HepG2 (cell line): ENCODE measurements around the gene FHIT. TPM values are rescaled to one million over a fixed set of nuclear protein-coding genes. Genes with fewer than 3 reads are reported as not detected.
A peak's percentile ranks its signal among the peaks of the same experiment; 100 is the strongest.

Experiments used
- ATF7 ChIP-seq, 2 experiments: fragments of 450-650 bp in 1 of 2; sonication (generic) in 1 of 2; formaldehyde crosslinking in 1 of 2; IDR thresholded peaks; 2 replicates each; pipeline versions ENCODE4 v1.4.0 to v1.6.1; 2016 to 2020; ENCODE audit warnings: antibody characterized with exemption in 1 of 2, mild to moderate bottlenecking in 1 of 2, missing genetic modification reagents in 1 of 2
- BCL6 ChIP-seq: IDR thresholded peaks from 2 replicates; pipeline ENCODE4 v1.6.1; 2016; ENCODE audit warnings: missing genetic modification reagents, missing compliant biosample characterization
- ELF1 ChIP-seq: sonication (generic); formaldehyde crosslinking; IDR thresholded peaks from 2 replicates; pipeline ENCODE4 v1.4.0; 2020; ENCODE audit warnings: missing genetic modification reagents
- EP300 ChIP-seq, 3 experiments: sonication (generic) in 1 of 3; formaldehyde crosslinking in 1 of 3; IDR thresholded peaks; 2 replicates each; pipeline versions ENCODE4 v1.5.1 to v1.6.1; 2011 to 2020; ENCODE audit warnings: low read depth in 2 of 3, low read length in 2 of 3, borderline replicate concordance in 1 of 3, improper control_type of control experiment in 1 of 3, mild to moderate bottlenecking in 1 of 3, missing genetic modification reagents in 1 of 3, moderate library complexity in 1 of 3
- FOSL1 ChIP-seq: sonication (generic); formaldehyde crosslinking; IDR thresholded peaks from 2 replicates; pipeline ENCODE4 v1.9.0; 2021; ENCODE audit warnings: missing genetic modification reagents, borderline replicate concordance
- IKZF1 ChIP-seq: fragments of 450-650 bp; IDR thresholded peaks from 2 replicates; pipeline ENCODE4 v1.7.1; 2016
- JUN ChIP-seq: sonication (generic); formaldehyde crosslinking; IDR thresholded peaks from 2 replicates; pipeline ENCODE4 v1.4.0; 2020; ENCODE audit warnings: mild to moderate bottlenecking, missing genetic modification reagents
- KAT8 ChIP-seq: IDR thresholded peaks from 2 replicates; pipeline ENCODE4 v1.6.1; 2016; ENCODE audit warnings: missing genetic modification reagents, missing compliant biosample characterization
- KDM5A ChIP-seq: fragments of 200-600 bp; sonication (generic); IDR thresholded peaks from 2 replicates; pipeline ENCODE4 v1.7.0; 2018; ENCODE audit warnings: antibody characterized with exemption, mild to moderate bottlenecking, low read length, borderline replicate concordance
- KLF15 ChIP-seq: sonication (generic); formaldehyde crosslinking; IDR thresholded peaks from 2 replicates; pipeline ENCODE4 v1.8.1; 2023; ENCODE audit warnings: borderline replicate concordance, mild to moderate bottlenecking, inconsistent platforms, missing genetic modification reagents, mixed read lengths
- KMT2B ChIP-seq: IDR thresholded peaks from 2 replicates; pipeline ENCODE4 v1.6.1; 2016; ENCODE audit warnings: missing genetic modification reagents, missing compliant biosample characterization
- MATR3 ChIP-seq: sonication (generic); formaldehyde crosslinking; IDR thresholded peaks from 2 replicates; pipeline ENCODE4 v1.4.0; 2020; ENCODE audit warnings: missing genetic modification reagents
- MTF2 ChIP-seq: sonication (generic); formaldehyde crosslinking; IDR thresholded peaks from 2 replicates; pipeline ENCODE4 v1.5.0; 2020; ENCODE audit warnings: missing genetic modification reagents, borderline replicate concordance
- MXD4 ChIP-seq: IDR thresholded peaks from 2 replicates; pipeline ENCODE4 v1.6.1; 2016; ENCODE audit warnings: mild to moderate bottlenecking, missing biosample characterization, missing genetic modification reagents
- MYC ChIP-seq: sonication (generic); formaldehyde crosslinking; IDR thresholded peaks from 2 replicates; pipeline ENCODE4 v1.9.0; 2021; ENCODE audit warnings: missing genetic modification reagents, borderline replicate concordance
- MYNN ChIP-seq: sonication (generic); formaldehyde crosslinking; IDR thresholded peaks from 2 replicates; pipeline ENCODE4 v1.4.0; 2020; ENCODE audit warnings: mild to moderate bottlenecking, low read depth, missing genetic modification reagents
- NCOA2 ChIP-seq: sonication (generic); formaldehyde crosslinking; IDR thresholded peaks from 2 replicates; pipeline ENCODE4 v1.8.0; 2022; ENCODE audit warnings: inconsistent platforms
- NCOR1 ChIP-seq: fragments of 200-600 bp; sonication (generic); IDR thresholded peaks from 2 replicates; pipeline ENCODE4 v1.7.0; 2017; ENCODE audit warnings: antibody characterized with exemption, low read length, borderline replicate concordance
- NR2F6 ChIP-seq, 2 experiments: IDR thresholded peaks; 2 replicates each; pipeline ENCODE4 v1.6.1; 2016; ENCODE audit warnings: antibody characterized with exemption in 1 of 2, mild to moderate bottlenecking in 1 of 2
- PAWR ChIP-seq: sonication (generic); formaldehyde crosslinking; IDR thresholded peaks from 2 replicates; pipeline ENCODE4 v1.4.0; 2020; ENCODE audit warnings: missing genetic modification reagents, mild to moderate bottlenecking, borderline replicate concordance
- RARA ChIP-seq: IDR thresholded peaks from 2 replicates; pipeline ENCODE4 v1.6.1; 2016; ENCODE audit warnings: missing genetic modification reagents, missing compliant biosample characterization
- SOX5 ChIP-seq: IDR thresholded peaks from 2 replicates; pipeline ENCODE4 v1.6.1; 2016; ENCODE audit warnings: borderline replicate concordance
- STAG1 ChIP-seq: sonication (generic); formaldehyde crosslinking; IDR thresholded peaks from 2 replicates; pipeline ENCODE4 v1.4.0; 2020; ENCODE audit warnings: missing genetic modification reagents
- SUZ12 ChIP-seq: fragments of 150-350 bp; IDR thresholded peaks from 2 replicates; pipeline ENCODE4 v1.6.1; 2014; ENCODE audit warnings: low read depth, low read length
- TEAD3 ChIP-seq: optimal IDR thresholded peaks from 2 replicates; pipeline ENCODE3; 2016; ENCODE audit warnings: borderline replicate concordance
- ZBTB42 ChIP-seq: sonication (generic); formaldehyde crosslinking; IDR thresholded peaks from 2 replicates; pipeline ENCODE4 v1.5.0; 2020; ENCODE audit warnings: mild to moderate bottlenecking, missing genetic modification reagents
- ZNF317 ChIP-seq: sonication (generic); formaldehyde crosslinking; IDR thresholded peaks from 2 replicates; pipeline ENCODE4 v1.5.0; 2020; ENCODE audit warnings: mild to moderate bottlenecking, missing genetic modification reagents
- ZNF766 ChIP-seq: sonication (generic); formaldehyde crosslinking; IDR thresholded peaks from 2 replicates; pipeline ENCODE4 v1.5.0; 2020; ENCODE audit warnings: missing genetic modification reagents, borderline replicate concordance
- ZNF816 ChIP-seq: sonication (generic); formaldehyde crosslinking; IDR thresholded peaks from 2 replicates; pipeline ENCODE4 v1.8.0; 2022; ENCODE audit warnings: missing genetic modification reagents, mild to moderate bottlenecking, borderline replicate concordance
- polyA plus RNA-seq, 8 experiments: library from polyadenylated mRNA; depleted of rRNA in 3 of 8; stranded (reverse) in 7 of 8; unstranded in 1 of 8; fragments of >200 nt; fragmentation: Illumina TruSeq in 4 of 8; extraction: Trizol in 4 of 8; gene quantifications; 2 replicates each; pipeline versions ENCODE4 v1.2.1 to v1.2.3, GENCODE V29; 2011 to 2016; ENCODE audit warnings: low read depth in 4 of 8, missing spikeins in 1 of 8, mixed read lengths in 1 of 8; ENCODE audit not compliant: insufficient read depth in 1 of 8
- total RNA-seq, 5 experiments: library from RNA; depleted of rRNA; stranded (reverse); fragments of >200 nt; fragmentation: Illumina TruSeq; extraction: Trizol; gene quantifications; 2 replicates each; pipeline ENCODE4 v1.2.3, GENCODE V29; 2016; ENCODE audit warnings: low read depth in 1 of 5
- TF ChIP-seq, protein P1 (sequence below): sonication (generic); formaldehyde crosslinking; IDR thresholded peaks from 2 replicates; pipeline ENCODE4 v1.4.0; 2020; ENCODE audit warnings: missing genetic modification reagents

FHIT gene
- total and polyA plus RNA-seq, 2 of the 13 experiments (the other 11 are each of a cell fraction or from before 2014, with no cell fraction given): 4.0 to 4.6 TPM

DNA sequence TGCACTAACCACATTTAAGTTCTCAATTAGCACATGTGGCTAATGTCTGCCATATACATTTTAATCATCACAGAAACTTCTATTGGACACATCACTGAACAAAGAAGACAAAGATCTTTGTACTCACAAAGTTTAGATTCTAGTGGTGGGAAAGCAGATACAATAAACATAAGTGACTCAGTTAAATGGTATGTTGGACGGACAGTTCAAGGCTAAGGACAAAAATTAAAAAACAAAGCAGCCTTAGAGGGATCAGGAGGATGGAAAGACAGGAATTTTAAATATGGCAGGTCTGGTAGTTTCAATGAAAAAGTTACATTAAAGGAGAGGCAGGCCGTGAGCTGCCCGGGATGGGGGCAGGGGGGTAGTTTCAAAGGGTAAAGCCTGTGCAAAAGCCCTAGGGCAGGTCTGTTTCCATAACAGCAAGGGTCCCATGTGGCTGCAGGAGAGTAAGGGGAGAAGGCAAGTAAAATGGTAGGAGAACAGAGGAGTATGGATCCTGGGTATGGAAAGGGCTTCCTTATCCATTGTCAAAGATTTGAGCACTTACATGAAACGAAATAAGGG, 220.7 kb downstream of the FHIT start (continued):
- TF ChIP-seq MXD4 (CRISPR knock-in tag) (no peak), PAWR (CRISPR knock-in tag) (no peak), BCL6 (CRISPR knock-in tag) (no peak), SOX5 (CRISPR knock-in tag) (peak; percentile 91), ZNF766 (CRISPR knock-in tag) (no peak), MATR3 (CRISPR knock-in tag) (no peak), MYC (no peak), ZBTB42 (CRISPR knock-in tag) (no peak), EP300 (IDR thresholded peaks at IDR 0.05; ENCODE audit: low read depth in 2 of 2, low read length in 2 of 2) (peak; percentile 21 to 71; a peak in 2 of 4 replicates), EP300 (CRISPR knock-in tag; IDR thresholded peaks at IDR 0.05; ENCODE audit: borderline replicate concordance) (no peak), JUN (CRISPR knock-in tag) (peak; percentile 69; the same call in 1 of the 2 replicates), MTF2 (no peak), ATF7 (IDR thresholded peaks at IDR 0.05) (peak; percentile 33; the same call in 1 of the 2 replicates), ATF7 (CRISPR knock-in tag; IDR thresholded peaks at IDR 0.05) (no peak), RARA (CRISPR knock-in tag) (peak; percentile 92), ZNF317 (peak; percentile 59; the same call in 1 of the 2 replicates), KMT2B (CRISPR knock-in tag) (no peak), KLF15 (CRISPR knock-in tag) (no peak), KAT8 (CRISPR knock-in tag) (0 out of 2 replicates have a peak, but pooled peaks have one; percentile 13), MYNN (CRISPR knock-in tag) (no peak), ZNF816 (CRISPR knock-in tag) (no peak), NR2F6 (IDR thresholded peaks at IDR 0.05) (no peak), NR2F6 (CRISPR knock-in tag; IDR thresholded peaks at IDR 0.05) (0 out of 2 replicates have a peak, but pooled peaks have one; percentile 16), TEAD3 (peak; percentile 85), NCOA2 (CRISPR knock-in tag) (peak; percentile 79), FOSL1 (CRISPR knock-in tag) (peak; percentile 82; the same call in 1 of the 2 replicates), NCOR1 (peak; percentile 50; the same call in 1 of the 2 replicates), ELF1 (CRISPR knock-in tag) (no peak), KDM5A (no peak), STAG1 (0 out of 2 replicates have a peak, but pooled peaks have one; percentile 11), IKZF1 (no peak), SUZ12 (no peak)
- TF ChIP-seq, protein P1, sequence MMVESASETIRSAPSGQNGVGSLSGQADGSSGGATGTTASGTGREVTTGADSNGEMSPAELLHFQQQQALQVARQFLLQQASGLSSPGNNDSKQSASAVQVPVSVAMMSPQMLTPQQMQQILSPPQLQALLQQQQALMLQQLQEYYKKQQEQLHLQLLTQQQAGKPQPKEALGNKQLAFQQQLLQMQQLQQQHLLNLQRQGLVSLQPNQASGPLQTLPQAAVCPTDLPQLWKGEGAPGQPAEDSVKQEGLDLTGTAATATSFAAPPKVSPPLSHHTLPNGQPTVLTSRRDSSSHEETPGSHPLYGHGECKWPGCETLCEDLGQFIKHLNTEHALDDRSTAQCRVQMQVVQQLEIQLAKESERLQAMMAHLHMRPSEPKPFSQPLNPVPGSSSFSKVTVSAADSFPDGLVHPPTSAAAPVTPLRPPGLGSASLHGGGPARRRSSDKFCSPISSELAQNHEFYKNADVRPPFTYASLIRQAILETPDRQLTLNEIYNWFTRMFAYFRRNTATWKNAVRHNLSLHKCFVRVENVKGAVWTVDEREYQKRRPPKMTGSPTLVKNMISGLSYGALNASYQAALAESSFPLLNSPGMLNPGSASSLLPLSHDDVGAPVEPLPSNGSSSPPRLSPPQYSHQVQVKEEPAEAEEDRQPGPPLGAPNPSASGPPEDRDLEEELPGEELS: peak; percentile 53
